DND-41 (cell line): Measurements from ENCODE around the gene STMN3.

Source experiments
- ATAC-seq: fragments of 200-7000 bp; cut with Tn5 transposase; 3 replicates; pipeline ENCODE4 v1.9.1; 2021; ENCODE audit warnings: low read depth; ENCODE audit not compliant: insufficient read depth
- DNase-seq: peaks from one replicate; pipeline ENCODE4 v3.0.0-alpha.2; 2020
- H2AFZ ChIP-seq: 2 replicates; pipeline ENCODE4 v1.6.0; 2012; ENCODE audit warnings: low read depth, low read length
- H3K27ac ChIP-seq: 2 replicates; pipeline ENCODE4 v1.5.1; 2012; ENCODE audit warnings: low read length, inconsistent platforms
- H3K27me3 ChIP-seq: fragments of 200-600 bp; sonication (generic); 2 replicates; pipeline ENCODE4 v1.6.0; 2012; ENCODE audit warnings: low read length, mild to moderate bottlenecking, inconsistent platforms; ENCODE audit not compliant: insufficient read depth, poor library complexity
- H3K36me3 ChIP-seq: 2 replicates; pipeline ENCODE4 v1.5.1; 2012; ENCODE audit warnings: low read length, inconsistent platforms; ENCODE audit not compliant: insufficient read depth
- H3K4me1 ChIP-seq: 2 replicates; pipeline ENCODE4 v1.5.1; 2012; ENCODE audit warnings: mild to moderate bottlenecking, low read length; ENCODE audit not compliant: insufficient read depth
- H3K4me2 ChIP-seq: 2 replicates; pipeline ENCODE4 v1.6.0; 2012; ENCODE audit warnings: mild to moderate bottlenecking, moderate library complexity, low read length, inconsistent platforms; ENCODE audit not compliant: insufficient read depth
- H3K4me3 ChIP-seq, 2 experiments: fragments of 200-600 bp in 1 of 2; shearing (Covaris generic) in 1 of 2; 2 replicates each; pipeline ENCODE4 v1.5.1; 2012 to 2016; ENCODE audit warnings: inconsistent platforms in 2 of 2, low read length in 2 of 2, mild to moderate bottlenecking in 2 of 2, low read depth in 1 of 2, moderate library complexity in 1 of 2
- H3K79me2 ChIP-seq: 2 replicates; pipeline ENCODE4 v1.6.0; 2012; ENCODE audit warnings: low read length, inconsistent platforms; ENCODE audit not compliant: insufficient read depth
- H3K9ac ChIP-seq: 2 replicates; pipeline ENCODE4 v1.6.0; 2012; ENCODE audit warnings: low read depth, mild to moderate bottlenecking, inconsistent platforms, low read length, moderate library complexity
- H3K9me3 ChIP-seq: 2 replicates; pipeline ENCODE4 v1.5.1; 2012; ENCODE audit warnings: low read length, moderate library complexity, mild to moderate bottlenecking, inconsistent platforms; ENCODE audit not compliant: insufficient read depth, severe bottlenecking
- H4K20me1 ChIP-seq: 2 replicates; pipeline ENCODE4 v1.6.0; 2012; ENCODE audit warnings: low read length; ENCODE audit not compliant: insufficient read depth
- EZH2 ChIP-seq: IDR thresholded peaks from 3 replicates; pipeline ENCODE4 v1.6.1; 2012; ENCODE audit warnings: borderline replicate concordance, low read depth, mild to moderate bottlenecking, moderate library complexity, low read length, inconsistent platforms; ENCODE audit not compliant: severe bottlenecking
- TF ChIP-seq, protein P1 (sequence below): IDR thresholded peaks from 2 replicates; pipeline ENCODE4 v1.5.1; 2012; ENCODE audit warnings: borderline replicate concordance, low read length, moderate library complexity, mild to moderate bottlenecking; ENCODE audit not compliant: poor library complexity, severe bottlenecking; ENCODE audit errors: extremely low read depth

Gene STMN3

DNA sequence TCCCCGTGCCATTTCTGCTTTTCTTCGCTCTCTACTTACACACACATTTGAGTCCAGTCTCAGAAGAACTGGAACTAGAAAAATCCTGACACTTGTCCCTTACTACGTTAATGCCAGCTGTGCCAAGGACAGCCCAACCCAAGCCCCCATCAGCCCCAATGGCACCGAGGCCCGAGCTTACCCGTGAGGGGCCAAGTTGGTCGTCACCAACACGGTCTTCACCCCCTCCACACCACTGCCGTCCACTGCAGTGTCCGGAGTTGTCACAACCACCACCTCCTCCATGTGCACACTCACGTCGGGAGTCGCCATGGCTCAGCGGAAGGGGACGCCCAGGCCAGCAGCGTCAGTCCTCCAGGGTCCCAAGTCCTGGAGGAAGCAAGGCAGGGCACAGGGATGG lies 34.1 kb downstream of the STMN3 start:
- no peak for TF ChIP-seq EZH2
- TF ChIP-seq, protein P1, sequence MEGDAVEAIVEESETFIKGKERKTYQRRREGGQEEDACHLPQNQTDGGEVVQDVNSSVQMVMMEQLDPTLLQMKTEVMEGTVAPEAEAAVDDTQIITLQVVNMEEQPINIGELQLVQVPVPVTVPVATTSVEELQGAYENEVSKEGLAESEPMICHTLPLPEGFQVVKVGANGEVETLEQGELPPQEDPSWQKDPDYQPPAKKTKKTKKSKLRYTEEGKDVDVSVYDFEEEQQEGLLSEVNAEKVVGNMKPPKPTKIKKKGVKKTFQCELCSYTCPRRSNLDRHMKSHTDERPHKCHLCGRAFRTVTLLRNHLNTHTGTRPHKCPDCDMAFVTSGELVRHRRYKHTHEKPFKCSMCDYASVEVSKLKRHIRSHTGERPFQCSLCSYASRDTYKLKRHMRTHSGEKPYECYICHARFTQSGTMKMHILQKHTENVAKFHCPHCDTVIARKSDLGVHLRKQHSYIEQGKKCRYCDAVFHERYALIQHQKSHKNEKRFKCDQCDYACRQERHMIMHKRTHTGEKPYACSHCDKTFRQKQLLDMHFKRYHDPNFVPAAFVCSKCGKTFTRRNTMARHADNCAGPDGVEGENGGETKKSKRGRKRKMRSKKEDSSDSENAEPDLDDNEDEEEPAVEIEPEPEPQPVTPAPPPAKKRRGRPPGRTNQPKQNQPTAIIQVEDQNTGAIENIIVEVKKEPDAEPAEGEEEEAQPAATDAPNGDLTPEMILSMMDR, result no peak
- no peak for DNase-seq
- Histone ChIP-seq H3K9me3 (no peaks in the 10 kb centered on the region), H3K4me2 (no peak overlapping the region), H3K4me3 (no peak overlapping the region), H3K79me2 (peaks cover 95% of the 10 kb centered on the region), H3K27me3 (no peaks in the 10 kb centered on the region), H2AFZ (no peak overlapping the region), H3K27ac (no peak overlapping the region), H3K9ac (no peak overlapping the region), H3K4me1 (peaks cover 9% of the 10 kb centered on the region), H3K36me3 (peaks cover 75% of the 10 kb centered on the region), H4K20me1 (peaks cover 54% of the 10 kb centered on the region)
- no peak for ATAC-seq

GRCh38 chr20:63618291-63618980 lies 34.8 kb downstream of the STMN3 start:
- no peak for ATAC-seq
- Histone ChIP-seq H3K4me1 (peaks cover 9% of the 10 kb centered on the region), H3K4me3 (no peak overlapping the region), H3K4me2 (no peak overlapping the region), H3K9me3 (no peaks in the 10 kb centered on the region), H3K36me3 (peaks cover 80% of the 10 kb centered on the region), H3K27ac (no peak overlapping the region), H3K79me2 (peaks cover 94% of the 10 kb centered on the region), H3K9ac (no peak overlapping the region), H4K20me1 (peaks cover 54% of the 10 kb centered on the region), H3K27me3 (no peaks in the 10 kb centered on the region), H2AFZ (no peak overlapping the region)
- no peak for DNase-seq
- no peak for TF ChIP-seq EZH2
- TF ChIP-seq, protein P1, result no peak

- Histone ChIP-seq H4K20me1 (peaks cover 57% of the 10 kb centered on the region), H3K4me2 (no peak overlapping the region), H3K79me2 (peaks cover 94% of the 10 kb centered on the region), H3K4me3 (no peak overlapping the region), H3K27ac (no peak overlapping the region), H3K27me3 (no peaks in the 10 kb centered on the region), H3K36me3 (peaks cover 79% of the 10 kb centered on the region), H3K9me3 (no peaks in the 10 kb centered on the region), H2AFZ (no peak overlapping the region), H3K9ac (no peak overlapping the region), H3K4me1 (peaks cover 9% of the 10 kb centered on the region)
- ATAC-seq (no peak), DNase-seq (no peak)
- TF ChIP-seq EZH2, result no peak
- TF ChIP-seq, protein P1, result no peak
These were observed 35.4 kb downstream of the STMN3 start for GRCh38 chr20:63617876-63618265.
